ENCODE data around the gene PDS5B. TPM values are rescaled to one million over a fixed set of nuclear protein-coding genes. Genes with fewer than 3 reads are reported as not detected.

PDS5B gene
- total RNA-seq, 2 experiments from 2014 or later: 44.1 to 46.6 TPM

GRCh38 chr13:32582281-32582680 lies 4.0 kb upstream of the PDS5B start:
- DNase-seq (no peak), ATAC-seq (no peak)
- Mint-ChIP-seq H3K4me3 (no peak overlapping the region), H3K27me3 (peaks cover 3% of the 10 kb centered on the region), H3K4me1 (ENCODE audit: low read depth) (peaks cover 9% of the 10 kb centered on the region), H3K9me3 (peaks cover 4% of the 10 kb centered on the region), H3K27ac (no peak overlapping the region), H3K36me3 (ENCODE audit: low read depth) (peaks cover 3% of the 10 kb centered on the region)
- intact Hi-C loops (cut with micrococcal nuclease): loop anchor here (5.0 to 10.0 kb wide), 4 partner anchors 45 to 963 kb away; partner anchors contain the start of gene N4BP2L2
- TF ChIP-seq, protein P1, sequence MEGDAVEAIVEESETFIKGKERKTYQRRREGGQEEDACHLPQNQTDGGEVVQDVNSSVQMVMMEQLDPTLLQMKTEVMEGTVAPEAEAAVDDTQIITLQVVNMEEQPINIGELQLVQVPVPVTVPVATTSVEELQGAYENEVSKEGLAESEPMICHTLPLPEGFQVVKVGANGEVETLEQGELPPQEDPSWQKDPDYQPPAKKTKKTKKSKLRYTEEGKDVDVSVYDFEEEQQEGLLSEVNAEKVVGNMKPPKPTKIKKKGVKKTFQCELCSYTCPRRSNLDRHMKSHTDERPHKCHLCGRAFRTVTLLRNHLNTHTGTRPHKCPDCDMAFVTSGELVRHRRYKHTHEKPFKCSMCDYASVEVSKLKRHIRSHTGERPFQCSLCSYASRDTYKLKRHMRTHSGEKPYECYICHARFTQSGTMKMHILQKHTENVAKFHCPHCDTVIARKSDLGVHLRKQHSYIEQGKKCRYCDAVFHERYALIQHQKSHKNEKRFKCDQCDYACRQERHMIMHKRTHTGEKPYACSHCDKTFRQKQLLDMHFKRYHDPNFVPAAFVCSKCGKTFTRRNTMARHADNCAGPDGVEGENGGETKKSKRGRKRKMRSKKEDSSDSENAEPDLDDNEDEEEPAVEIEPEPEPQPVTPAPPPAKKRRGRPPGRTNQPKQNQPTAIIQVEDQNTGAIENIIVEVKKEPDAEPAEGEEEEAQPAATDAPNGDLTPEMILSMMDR (IDR thresholded peaks at IDR 0.05): no peak
- ChIA-PET CTCF (interaction anchor here (0.7 to 3.5 kb wide), 22 partner anchors 10 to 672 kb away, joined by 3 to 22 read pairs (median 4); partner anchors contain the start of gene N4BP2L2), POLR2A (no interaction called here)

GRCh38 chr13:32582991-32583390 lies 3.3 kb upstream of the PDS5B start:
- POLR2A ChIA-PET: no interaction called here

GRCh38 chr13:32585550-32586079 lies 637 bp upstream of the PDS5B start:
- peaks cover 4% of the 10 kb centered on the region for H3K36me3 Mint-ChIP-seq (ENCODE audit: low read depth)
- H3K27me3 Mint-ChIP-seq: peaks cover 3% of the 10 kb centered on the region
- DNase-seq (no peak), ATAC-seq (no peak)
- POLR2A ChIA-PET: interaction anchor here (0.6 to 1.2 kb wide), 2 partner anchors 15 to 63 kb away, joined by 3 to 4 read pairs; no protein-coding TSS in a partner anchor
- peak overlapping the region; percentile 72 for H3K27ac Mint-ChIP-seq
- CTCF ChIA-PET: interaction anchor here (0.6 to 1.4 kb wide), 34 partner anchors 11 to 1139 kb away, joined by 3 to 31 read pairs (median 4); partner anchors contain the start of genes BRCA2, N4BP2L2 and ZAR1L
- TF ChIP-seq, protein P1 (IDR thresholded peaks at IDR 0.05): no peak
- H3K4me1 Mint-ChIP-seq (ENCODE audit: low read depth): peaks cover 34% of the 10 kb centered on the region
- H3K9me3 Mint-ChIP-seq: no peaks in the 10 kb centered on the region
- H3K4me3 Mint-ChIP-seq: peak overlapping the region; percentile 80
- intact Hi-C loops (cut with micrococcal nuclease): loop anchor here (1.0 to 10.0 kb wide), 4 partner anchors 53 to 959 kb away; no protein-coding TSS in a partner anchor

More at GRCh38 chr13:32582991-32583390, 3.3 kb upstream of the PDS5B start:
- intact Hi-C loops (cut with micrococcal nuclease): loop anchor here (5.0 to 10.0 kb wide), 4 partner anchors 46 to 962 kb away; partner anchors contain the start of gene N4BP2L2
- CTCF ChIA-PET: interaction anchor here (0.7 to 3.5 kb wide), 3 partner anchors 56 to 315 kb away, joined by 3 to 15 read pairs (median 13); no protein-coding TSS in a partner anchor
- Mint-ChIP-seq H3K27me3 (peaks cover 3% of the 10 kb centered on the region), H3K9me3 (peaks cover 1% of the 10 kb centered on the region), H3K4me3 (no peak overlapping the region), H3K4me1 (ENCODE audit: low read depth) (peaks cover 13% of the 10 kb centered on the region), H3K27ac (no peak overlapping the region), H3K36me3 (ENCODE audit: low read depth) (peaks cover under 1% of the 10 kb centered on the region)
- no peak for ATAC-seq
- no peak for DNase-seq
- TF ChIP-seq, protein P1 (IDR thresholded peaks at IDR 0.05): no peak

- TF ChIP-seq, protein P1 (IDR thresholded peaks at IDR 0.05): no peak
- CTCF ChIA-PET: interaction anchor here (0.8 to 4.3 kb wide), 17 partner anchors 14 to 677 kb away, joined by 3 to 51 read pairs (median 4); partner anchors contain the start of gene N4BP2L2
- ATAC-seq (peak; percentile 27), DNase-seq (peak; percentile 60)
- peak overlapping the region; percentile 81 for H3K4me3 Mint-ChIP-seq
- H3K36me3 Mint-ChIP-seq (ENCODE audit: low read depth): peaks cover 4% of the 10 kb centered on the region
- peak overlapping the region; percentile 90 for H3K27ac Mint-ChIP-seq
- POLR2A ChIA-PET: interaction anchor here (0.7 to 1.6 kb wide), 3 partner anchors 10 to 63 kb away, joined by 3 to 8 read pairs (median 5); no protein-coding TSS in a partner anchor
- H3K9me3 Mint-ChIP-seq: no peaks in the 10 kb centered on the region
- peaks cover 42% of the 10 kb centered on the region for H3K4me1 Mint-ChIP-seq (ENCODE audit: low read depth)
- intact Hi-C loops (cut with micrococcal nuclease): loop anchor here (2.0 to 10.0 kb wide), 3 partner anchors 52 to 958 kb away; no protein-coding TSS in a partner anchor
- H3K27me3 Mint-ChIP-seq: peaks cover 3% of the 10 kb centered on the region
Observed at GRCh38 chr13:32587011-32587810, 959 bp downstream of the PDS5B start.

All from activated CD8-positive, alpha-beta T cell treated with anti-CD3 and anti-CD28 coated beads for 36 hours (primary cell).